NCI-H1105 treated with DMSO at 0.1 percent for 48 hours (cell line): ENCODE measurements around the gene WRAP53.

Experiments
- DNase-seq: peaks from one replicate; lab custom pipeline; 2025; lab: John Stamatoyannopoulos, UW

WRAP53 gene

DNA sequence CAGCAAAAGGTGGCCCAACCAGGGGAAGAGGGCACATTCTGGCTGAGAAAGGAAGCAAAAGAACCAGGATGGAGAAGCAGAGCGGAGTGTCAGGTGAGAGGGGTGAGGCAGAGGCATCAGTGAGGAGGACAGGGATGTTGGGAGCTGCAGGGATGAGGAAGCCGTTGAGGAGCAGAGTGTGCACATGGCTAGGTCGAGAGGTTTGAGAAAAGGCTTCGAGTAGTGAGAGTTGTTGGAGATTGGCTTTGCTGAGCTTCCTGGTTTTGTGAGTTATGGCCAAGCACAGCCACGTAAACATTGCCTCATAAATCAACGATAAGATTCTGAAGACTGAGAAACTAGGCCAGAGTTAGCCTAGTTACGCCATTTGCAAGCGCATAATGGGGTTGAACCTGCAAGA, 56.1 kb downstream of the WRAP53 start:
- DNase-seq = no peak

DNA sequence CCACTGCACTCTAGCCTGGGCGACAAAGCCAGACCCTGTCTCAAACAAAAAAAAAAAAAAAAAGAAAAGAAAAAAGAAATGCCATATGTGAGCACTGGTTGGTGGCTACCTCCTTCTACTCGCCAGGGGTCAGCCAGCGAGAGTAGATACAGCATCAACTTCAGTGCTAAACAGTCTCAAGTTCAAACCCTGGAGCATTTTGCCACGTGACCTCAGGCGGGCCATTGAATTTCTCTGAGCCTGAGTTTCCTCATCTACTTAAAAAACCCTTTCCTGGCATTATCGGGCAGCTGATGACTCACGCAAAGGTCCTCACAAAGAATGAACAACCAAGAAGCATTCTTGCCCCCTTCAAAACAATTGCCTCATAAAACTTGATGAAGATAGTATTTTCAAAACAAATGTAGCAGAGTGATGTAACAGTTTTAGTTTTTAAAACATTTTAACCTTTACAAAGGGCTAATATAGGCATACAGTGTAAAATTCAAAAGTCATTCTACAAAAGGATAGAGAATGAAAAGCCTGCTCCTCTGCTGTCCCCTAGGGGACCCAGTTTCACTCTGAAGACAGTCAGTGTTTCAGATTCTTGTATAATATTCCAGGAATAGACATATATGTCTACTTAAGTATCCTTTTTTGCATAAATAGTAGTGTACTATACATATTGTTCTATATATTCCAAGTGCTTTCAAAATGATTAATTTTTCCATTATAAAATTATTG, 57.6 kb downstream of the WRAP53 start:
- no peak for DNase-seq

- no peak for DNase-seq
Observed at GRCh38 chr17:7747635-7748071, 59.4 kb downstream of the WRAP53 start.

DNA sequence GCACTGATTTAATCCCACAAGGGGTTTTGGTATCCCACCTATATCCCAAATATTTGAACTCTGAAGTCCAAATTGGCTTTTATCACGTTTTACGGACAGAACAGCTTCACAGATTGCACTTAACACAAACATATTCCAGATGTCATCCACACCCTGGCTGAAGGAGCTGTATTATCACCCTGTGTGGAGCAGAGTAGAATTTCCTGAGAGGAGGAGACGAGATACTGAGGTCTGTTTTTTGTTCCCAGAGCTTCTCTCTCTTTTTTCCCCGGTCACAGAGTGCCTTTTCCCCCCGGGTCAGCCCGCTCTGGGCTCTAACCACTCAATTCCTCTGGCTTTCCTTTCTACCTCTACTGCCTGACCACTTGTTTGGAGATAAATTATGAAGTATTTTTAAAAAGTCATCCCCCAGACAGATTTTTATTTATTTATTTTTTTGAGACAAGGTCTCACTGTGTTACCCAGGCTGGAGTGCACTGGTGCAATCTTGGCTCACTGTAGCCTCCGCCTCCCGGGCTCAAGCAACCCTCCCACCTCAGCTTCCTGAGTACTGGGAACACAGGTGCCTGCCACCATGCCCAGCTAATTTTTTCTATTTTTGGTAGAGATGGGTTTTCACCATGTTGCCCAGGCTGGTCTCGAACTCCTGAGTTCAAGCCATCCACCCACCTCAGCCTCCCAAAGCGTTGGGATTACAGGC, 59.9 kb downstream of the WRAP53 start:
- DNase-seq = no peak

DNA sequence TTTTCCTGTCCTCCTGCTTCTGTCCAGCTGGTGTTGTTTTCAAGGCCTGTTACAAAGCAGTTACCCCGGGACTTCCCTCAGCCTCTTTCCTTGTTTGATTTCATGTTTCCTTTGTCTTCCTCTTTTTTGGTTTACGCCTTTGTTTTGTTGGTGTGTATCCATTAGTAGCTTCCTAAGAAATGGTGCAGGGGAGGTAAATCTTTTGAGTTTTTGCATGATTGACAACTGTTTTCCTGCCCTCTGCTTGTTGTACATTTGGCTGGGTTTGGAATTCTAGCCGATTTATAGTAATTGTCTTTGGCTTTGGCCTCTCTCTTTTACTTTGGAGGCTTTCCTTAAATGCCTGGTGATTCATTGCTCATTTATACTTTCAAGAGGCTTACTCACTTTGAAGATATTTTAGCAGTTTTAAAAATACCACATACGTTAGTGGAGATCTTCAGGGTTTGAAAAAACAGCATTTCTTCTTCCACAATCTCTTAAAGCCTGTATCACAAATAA, 62.1 kb downstream of the WRAP53 start:
- no peak for DNase-seq
